PC-3 (cell line): ENCODE measurements around the gene WFDC1.

Source experiments
- EZH2 ChIP-seq: fragments of 300-600 bp; sonication (generic); IDR thresholded peaks from one replicate; pipeline ENCODE4 v1.6.1; 2017; ENCODE audit warnings: antibody characterized with exemption, mild to moderate bottlenecking, low read length; ENCODE audit not compliant: unreplicated experiment
- EZH2phosphoT487 ChIP-seq: fragments of 300-600 bp; sonication (generic); IDR thresholded peaks from 2 replicates; pipeline ENCODE4 v1.6.1; 2018; ENCODE audit warnings: mild to moderate bottlenecking, antibody characterized with exemption, low read length, borderline replicate concordance
- TF ChIP-seq, protein P1 (sequence below): fragments of 300-600 bp; sonication (generic); conservative IDR thresholded peaks from 2 replicates; pipeline ENCODE4 v1.5.1; 2017; ENCODE audit warnings: antibody characterized with exemption, low read depth, mild to moderate bottlenecking, low read length

DNA sequence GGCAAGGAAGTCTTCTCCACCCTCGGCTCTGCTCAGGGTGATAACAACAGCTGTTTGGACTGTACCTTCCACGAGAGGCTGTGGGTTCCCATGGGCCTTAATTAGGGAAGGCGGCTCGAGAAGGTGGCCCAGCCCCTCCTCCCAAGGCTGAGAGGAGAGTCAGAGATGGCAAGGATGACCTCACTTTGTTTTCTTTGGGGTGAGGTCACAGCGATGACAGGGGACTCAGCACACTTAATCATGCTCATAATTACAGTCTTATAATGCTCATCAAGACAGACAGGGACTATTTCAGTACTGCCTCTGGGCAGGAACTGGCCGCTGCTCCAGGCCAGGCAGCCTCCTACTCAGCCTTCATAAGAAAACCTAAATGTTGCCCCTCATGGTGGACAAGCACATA lies 19.7 kb downstream of the WFDC1 start:
- TF ChIP-seq, protein P1, sequence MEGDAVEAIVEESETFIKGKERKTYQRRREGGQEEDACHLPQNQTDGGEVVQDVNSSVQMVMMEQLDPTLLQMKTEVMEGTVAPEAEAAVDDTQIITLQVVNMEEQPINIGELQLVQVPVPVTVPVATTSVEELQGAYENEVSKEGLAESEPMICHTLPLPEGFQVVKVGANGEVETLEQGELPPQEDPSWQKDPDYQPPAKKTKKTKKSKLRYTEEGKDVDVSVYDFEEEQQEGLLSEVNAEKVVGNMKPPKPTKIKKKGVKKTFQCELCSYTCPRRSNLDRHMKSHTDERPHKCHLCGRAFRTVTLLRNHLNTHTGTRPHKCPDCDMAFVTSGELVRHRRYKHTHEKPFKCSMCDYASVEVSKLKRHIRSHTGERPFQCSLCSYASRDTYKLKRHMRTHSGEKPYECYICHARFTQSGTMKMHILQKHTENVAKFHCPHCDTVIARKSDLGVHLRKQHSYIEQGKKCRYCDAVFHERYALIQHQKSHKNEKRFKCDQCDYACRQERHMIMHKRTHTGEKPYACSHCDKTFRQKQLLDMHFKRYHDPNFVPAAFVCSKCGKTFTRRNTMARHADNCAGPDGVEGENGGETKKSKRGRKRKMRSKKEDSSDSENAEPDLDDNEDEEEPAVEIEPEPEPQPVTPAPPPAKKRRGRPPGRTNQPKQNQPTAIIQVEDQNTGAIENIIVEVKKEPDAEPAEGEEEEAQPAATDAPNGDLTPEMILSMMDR: no peak
- TF ChIP-seq EZH2 (no peak), EZH2phosphoT487 (no peak)
